Endothelial cell of umbilical vein (primary cell): ENCODE results near the gene TNFSF4. TPM values are rescaled to one million over a fixed set of nuclear protein-coding genes. Genes with fewer than 3 reads are reported as not detected.

Experiments used
- BruUV-seq: library from RNA; stranded (reverse); fragments of 400-500 nt; replicated peaks from 2 replicates; lab custom pipeline; 2021; lab: Mats Ljungman, UMichigan
- CTCF ChIA-PET: fragments of 300-600, 350-600 bp; sonication (Branson Sonifier 250); formaldehyde crosslinking; loops from one replicate; lab custom pipeline; 2021; ENCODE audit warnings: antibody characterized with exemption, inconsistent platforms; lab: Charles Lee
- POLR2A ChIA-PET: fragments of 300-600, 350-600 bp; sonication (Branson Sonifier 250); formaldehyde crosslinking; loops from one replicate; lab custom pipeline; 2021; ENCODE audit warnings: antibody characterized with exemption, inconsistent platforms; lab: Charles Lee
- DNase-seq: peaks from one replicate; pipeline ENCODE4 v3.0.0-alpha.2; 2011; ENCODE audit warnings: low read depth, low spot score
- FAIRE-seq: peaks from 2 replicates; lab custom pipeline; 2011; peaks lifted over from hg19 to GRCh38; lab: Jason Lieb, UNC
- H2AFZ ChIP-seq: 2 replicates; pipeline ENCODE4 v1.6.0; 2012; ENCODE audit warnings: low read depth, low read length, control low read depth, inconsistent platforms
- H3K27ac ChIP-seq: 2 replicates; pipeline ENCODE4 v1.5.1; 2011; ENCODE audit warnings: low read depth, mild to moderate bottlenecking, control low read depth, low read length, moderate library complexity; ENCODE audit not compliant: insufficient read depth
- H3K27me3 ChIP-seq, 2 experiments: 2 replicates each; pipeline versions ENCODE4 v1.6.0 to v1.6.1; 2011; ENCODE audit warnings: low read length in 2 of 2, mixed read lengths in 1 of 2; ENCODE audit not compliant: control insufficient read depth in 2 of 2, insufficient read depth in 2 of 2
- H3K36me3 ChIP-seq, 2 experiments: 2 replicates in 1 of 2; 3 replicates in 1 of 2; pipeline ENCODE4 v1.5.1; 2011; ENCODE audit warnings: low read length in 2 of 2, mild to moderate bottlenecking in 1 of 2, moderate library complexity in 1 of 2; ENCODE audit not compliant: control insufficient read depth in 2 of 2, insufficient read depth in 2 of 2; ENCODE audit errors: extremely low read depth in 1 of 2
- H3K4me1 ChIP-seq: 3 replicates; pipeline ENCODE4 v1.5.1; 2011; ENCODE audit warnings: mild to moderate bottlenecking, low read length; ENCODE audit not compliant: control insufficient read depth, insufficient read depth; ENCODE audit errors: extremely low read depth
- H3K4me2 ChIP-seq: 2 replicates; pipeline ENCODE4 v1.6.1; 2011; ENCODE audit warnings: low read length, control low read depth, mixed read lengths; ENCODE audit not compliant: insufficient read depth
- H3K4me3 ChIP-seq, 3 experiments: fragments of 200-600 bp in 1 of 3; sonication (generic), shearing (Covaris generic) in 1 of 3; replicated peaks in 1 of 3; 2 replicates each; pipeline ENCODE4 v1.5.1; 2011 to 2016; ENCODE audit warnings: control low read depth in 3 of 3, low read length in 3 of 3, mild to moderate bottlenecking in 2 of 3, inconsistent platforms in 1 of 3, low read depth in 1 of 3, moderate library complexity in 1 of 3; ENCODE audit not compliant: insufficient read depth in 1 of 3
- H3K79me2 ChIP-seq: 2 replicates; pipeline ENCODE4 v1.6.0; 2012; ENCODE audit warnings: low read length, inconsistent platforms; ENCODE audit not compliant: control insufficient read depth, insufficient read depth
- H3K9ac ChIP-seq: replicated peaks from 2 replicates; pipeline ENCODE3; 2011; ENCODE audit warnings: low read length, control low read depth; ENCODE audit not compliant: insufficient read depth; ENCODE audit errors: extremely low read depth
- H3K9me1 ChIP-seq: replicated peaks from 3 replicates; pipeline ENCODE4 v1.6.0; 2011; ENCODE audit warnings: mild to moderate bottlenecking, low read length; ENCODE audit not compliant: control insufficient read depth, insufficient read depth; ENCODE audit errors: extremely low read depth
- H3K9me3 ChIP-seq: replicated peaks from 2 replicates; pipeline ENCODE4 v1.5.1; 2012; ENCODE audit warnings: low read length, inconsistent platforms; ENCODE audit not compliant: control insufficient read depth, insufficient read depth
- H4K20me1 ChIP-seq: replicated peaks from 2 replicates; pipeline ENCODE3; 2011; ENCODE audit warnings: mild to moderate bottlenecking, low read length; ENCODE audit not compliant: control insufficient read depth, insufficient read depth; ENCODE audit errors: extremely low read depth
- CTCF ChIP-seq, 2 donors: IDR thresholded peaks; 1 replicate in 1 of 2; 2 replicates in 1 of 2; pipeline ENCODE4 v1.5.1; 2011; ENCODE audit warnings: low read length in 2 of 2, mild to moderate bottlenecking in 2 of 2, moderate library complexity in 2 of 2, control low read depth in 1 of 2, inconsistent platforms in 1 of 2, low read depth in 1 of 2; ENCODE audit not compliant: insufficient read depth in 1 of 2; ENCODE audit errors: extremely low read depth in 1 of 2
- EZH2 ChIP-seq: IDR thresholded peaks from 2 replicates; pipeline ENCODE4 v1.6.1; 2012; ENCODE audit warnings: borderline replicate concordance, low read depth, mild to moderate bottlenecking, moderate library complexity, low read length, inconsistent platforms; ENCODE audit not compliant: severe bottlenecking
- FOS ChIP-seq: IDR thresholded peaks from 2 replicates; pipeline ENCODE4 v1.6.1; 2011; ENCODE audit warnings: mild to moderate bottlenecking, low read length, moderate library complexity, borderline replicate concordance; ENCODE audit not compliant: insufficient read depth
- GATA2 ChIP-seq: IDR thresholded peaks from 2 replicates; pipeline ENCODE4 v1.7.0; 2011; ENCODE audit warnings: low read depth, mild to moderate bottlenecking, moderate library complexity, mixed read lengths, low read length; ENCODE audit not compliant: insufficient read length, insufficient read depth
- JUN ChIP-seq: IDR thresholded peaks from 2 replicates; pipeline ENCODE4 v1.6.1; 2011; ENCODE audit warnings: borderline replicate concordance, low read depth; ENCODE audit not compliant: insufficient read length, insufficient read depth
- MAX ChIP-seq: IDR thresholded peaks from 2 replicates; pipeline ENCODE4 v1.6.1; 2011; ENCODE audit not compliant: insufficient read depth, insufficient read length
- MYC ChIP-seq: IDR thresholded peaks from one replicate; pipeline ENCODE4 v1.6.1; 2011; ENCODE audit warnings: mild to moderate bottlenecking, low read depth, low read length
- POLR2A ChIP-seq: IDR thresholded peaks from 2 replicates; pipeline ENCODE4 v1.6.1; 2012; ENCODE audit warnings: low read depth, mild to moderate bottlenecking, control low read depth, low read length
- POLR2AphosphoS5 ChIP-seq: IDR thresholded peaks from 2 replicates; pipeline ENCODE4 v1.6.1; 2012; ENCODE audit warnings: low read depth, mild to moderate bottlenecking, control low read depth, low read length, moderate library complexity; ENCODE audit not compliant: insufficient read depth
- dilution Hi-C: fragments of 300-500 bp; cut with MboI; formaldehyde crosslinking; loops from one replicate; pipeline ENCODE4 v1.15.0; 2019; ENCODE audit warnings: low sequenced_read_pairs; ENCODE audit not compliant: extremely low pct_ligation_motif_present
- intact Hi-C: fragments of 100-400 bp; cut with micrococcal nuclease; formaldehyde crosslinking; loops from one replicate; pipeline ENCODE4 v1.10.0; 2022
- polyA plus RNA-seq, 4 experiments: library from polyadenylated mRNA; depleted of rRNA in 3 of 4; stranded (reverse) in 3 of 4; unstranded in 1 of 4; fragments of >200 nt; gene quantifications; 2 replicates each; pipeline versions ENCODE4 v1.2.1 to v1.2.3, GENCODE V29; 2011 to 2012; ENCODE audit warnings: missing spikeins in 1 of 4
- total RNA-seq: library from RNA; stranded (reverse); gene quantifications from 2 replicates; pipeline ENCODE4 v1.2.3, GENCODE V29; 2021

Gene TNFSF4
- total and polyA plus RNA-seq, 2 donors (not counting 3 experiments of a cell fraction or from before 2014, with no cell fraction given): 44.9 to 88.1 TPM

GRCh38 chr1:173150795-173151194 lies 56.3 kb downstream of the TNFSF4 start:
- no peaks in the 10 kb centered on the region for H3K4me1 ChIP-seq
- DNase-seq: no peak
- no peaks in the 10 kb centered on the region for H3K9me3 ChIP-seq
- no peaks in the 10 kb centered on the region for H4K20me1 ChIP-seq
- H3K4me2 ChIP-seq: no peak overlapping the region
- H3K27ac ChIP-seq: no peak overlapping the region
- BruUV-seq: no TSS peak
- H3K27me3 ChIP-seq: no peaks in the 10 kb centered on the region
- H2AFZ ChIP-seq: no peak overlapping the region
- ChIA-PET POLR2A (no interaction called here), CTCF (no interaction called here)
- TF ChIP-seq POLR2A (no peak), POLR2AphosphoS5 (no peak), CTCF (IDR thresholded peaks at IDR 0.05; ENCODE audit: extremely low read depth in 1 of 2, insufficient read depth in 1 of 2, low read depth in 1 of 2, low read length in 2 of 2) (no peak), GATA2 (no peak), FOS (no peak), MYC (no peak), MAX (no peak), JUN (no peak), EZH2 (no peak)
- no peak overlapping the region for H3K4me3 ChIP-seq
- dilution Hi-C loops: no loop called here
- no peak overlapping the region for H3K9ac ChIP-seq
- FAIRE-seq: no peak
- H3K79me2 ChIP-seq: no peaks in the 10 kb centered on the region
- H3K36me3 ChIP-seq: no peaks in the 10 kb centered on the region
- intact Hi-C loops: no loop called here
- no peaks in the 10 kb centered on the region for H3K9me1 ChIP-seq
